Stimulated activated CD4-positive, alpha-beta T cell treated with anti-CD3 and anti-CD28 coated beads, Interleukin-2, amount 100 ng/mL, for 24 hours (primary cell): Measurements from ENCODE around the gene CHP2.
"Not testable (repeated sequence)": the region's sequence is repeated elsewhere in the genome, so short reads cannot be mapped to it uniquely, and the experiment has no call there.

Experiments
- DNase-seq, 2 donors: peaks; one replicate each; pipeline ENCODE4 v3.0.0-alpha.2; 2020

The CHP2 gene

DNA sequence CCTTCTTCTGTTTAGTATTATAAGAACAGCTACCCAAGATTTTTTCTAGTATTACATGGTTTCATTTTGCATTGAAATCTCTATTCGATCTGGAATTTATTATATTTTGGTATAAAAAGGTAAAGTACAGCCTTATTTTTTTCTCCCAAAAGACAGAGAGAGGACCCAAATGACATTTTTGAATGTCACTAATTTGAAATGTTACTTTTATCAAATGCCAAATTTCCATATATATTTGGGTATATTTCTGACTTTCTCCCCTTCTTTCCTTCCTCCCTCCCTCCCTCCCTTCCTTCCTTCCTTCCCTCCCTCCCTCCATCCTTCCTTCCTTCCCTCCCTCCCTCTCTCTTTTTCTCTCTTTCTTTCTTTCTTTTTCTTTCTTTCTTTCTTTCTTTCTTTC is 6.2 kb upstream of the CHP2 start:
- no peak for DNase-seq

DNA sequence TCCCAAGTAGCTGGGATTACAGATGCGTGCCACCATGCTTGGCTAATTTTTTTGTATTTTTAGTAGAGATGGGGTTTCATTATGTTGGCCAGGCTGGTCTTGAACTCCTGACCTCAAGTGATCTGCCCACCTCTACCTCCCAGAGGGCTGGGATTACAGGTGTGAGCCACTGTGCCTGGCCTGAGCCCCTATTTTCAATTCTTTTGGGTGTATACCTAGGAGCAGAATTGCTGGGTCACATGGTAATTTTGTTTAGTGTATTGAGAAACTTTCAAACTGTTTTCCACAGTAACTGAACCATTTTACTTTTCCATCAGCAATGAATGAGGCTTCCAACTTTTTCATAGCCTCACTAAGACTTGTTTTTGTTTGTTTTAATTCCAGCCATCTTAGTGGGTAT is 3.8 kb upstream of the CHP2 start:
- not testable (repeated sequence) for DNase-seq

DNA sequence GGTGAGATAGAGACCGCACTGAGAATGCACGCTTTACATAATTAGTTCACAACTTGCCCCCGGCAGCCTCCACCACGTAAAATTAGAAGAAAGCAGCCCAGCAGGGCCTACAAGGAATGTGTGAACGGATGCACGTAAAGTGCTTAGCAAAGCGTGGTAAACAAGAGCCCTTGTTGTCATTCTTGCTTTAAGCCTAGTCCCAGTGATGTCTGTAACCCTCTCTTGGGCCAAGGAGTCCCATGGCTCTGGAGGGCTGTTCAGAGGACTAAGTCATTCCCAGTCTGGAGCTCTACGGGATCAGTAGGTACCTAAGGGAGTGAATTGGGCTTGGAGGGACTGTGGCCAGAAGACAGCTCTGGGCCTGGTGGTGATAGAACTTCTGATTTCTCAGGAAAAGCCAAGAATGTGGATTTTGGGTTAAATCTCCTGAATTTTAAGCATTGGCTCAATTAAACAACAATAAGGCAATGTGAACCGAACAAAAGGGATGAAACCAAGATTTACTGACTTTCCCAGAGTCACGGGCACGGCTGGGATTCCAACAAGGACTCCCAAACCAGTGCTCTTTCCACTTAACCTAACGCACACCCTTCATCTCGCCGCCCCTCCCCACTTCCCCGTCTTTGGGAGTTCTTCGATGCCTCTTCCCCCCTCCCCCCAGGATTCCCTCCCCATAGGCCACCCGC is 775 bp upstream of the CHP2 start:
- DNase-seq, result no peak

DNA sequence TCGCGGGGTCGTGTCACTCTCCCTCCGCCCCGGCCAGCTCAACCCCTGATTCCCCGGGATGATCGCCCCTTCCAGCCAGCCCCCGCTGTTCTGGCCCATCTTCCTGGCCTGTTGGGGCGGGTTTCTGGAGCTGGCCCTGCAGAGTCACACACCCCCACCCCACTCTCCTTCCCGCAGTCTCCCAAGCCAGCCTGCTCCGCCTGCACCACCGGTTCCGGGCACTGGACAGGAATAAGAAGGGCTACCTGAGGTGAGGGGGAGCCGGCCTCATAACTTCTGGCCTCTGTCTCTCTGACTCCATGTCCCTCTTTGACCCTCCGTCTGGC is 621 bp downstream of the CHP2 start:
- DNase-seq, result no peak

DNA sequence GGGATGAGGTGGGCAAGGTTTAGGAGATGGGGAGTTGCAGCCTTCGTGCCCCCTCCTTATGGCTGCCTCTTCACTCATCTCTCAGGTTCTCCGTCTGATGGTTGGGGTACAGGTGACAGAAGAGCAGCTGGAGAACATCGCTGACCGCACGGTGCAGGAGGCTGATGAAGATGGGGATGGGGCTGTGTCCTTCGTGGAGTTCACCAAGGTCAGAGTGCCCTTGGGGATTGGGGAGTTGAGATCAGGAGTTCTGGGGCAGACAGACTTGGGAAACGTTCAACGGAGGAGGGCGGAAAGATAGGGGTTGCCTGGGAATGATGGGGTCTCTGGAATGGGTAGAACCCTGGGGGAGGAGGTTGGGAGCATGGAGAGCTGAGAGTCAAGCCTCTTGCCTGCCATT is 2.3 kb downstream of the CHP2 start:
- DNase-seq, result no peak

DNA sequence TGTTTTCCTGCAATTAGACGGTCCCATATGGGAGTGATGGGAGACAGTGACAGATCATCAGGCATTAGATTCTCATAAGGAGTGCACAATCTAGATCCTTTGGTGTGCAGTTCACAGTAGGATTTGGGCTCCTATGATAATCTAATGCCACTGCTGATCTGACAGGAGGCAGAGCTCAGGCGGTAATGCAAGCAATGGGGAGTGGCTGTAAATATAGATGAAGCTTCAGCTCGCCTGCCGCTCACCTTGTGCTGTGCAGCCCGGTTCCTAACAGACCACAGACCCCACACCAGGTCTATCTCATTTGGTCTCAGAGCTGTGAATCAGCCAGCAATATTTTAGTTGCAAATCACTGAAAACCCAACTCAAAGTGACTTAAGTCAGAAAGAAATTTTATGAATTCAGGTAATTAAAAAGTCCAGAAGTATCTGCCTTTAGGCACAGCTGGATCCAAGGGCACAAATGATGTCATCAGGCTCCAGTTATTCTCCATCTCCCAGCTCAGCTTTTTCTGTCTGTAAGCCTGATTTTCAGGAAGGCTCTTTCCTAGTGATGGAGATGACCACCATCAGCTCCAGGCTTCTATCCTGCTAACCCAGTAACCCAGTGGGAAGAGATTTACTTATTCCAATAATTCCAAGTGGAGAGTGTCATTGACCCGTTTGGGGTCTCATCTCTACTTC is 3.3 kb downstream of the CHP2 start:
- DNase-seq, result no peak

DNA sequence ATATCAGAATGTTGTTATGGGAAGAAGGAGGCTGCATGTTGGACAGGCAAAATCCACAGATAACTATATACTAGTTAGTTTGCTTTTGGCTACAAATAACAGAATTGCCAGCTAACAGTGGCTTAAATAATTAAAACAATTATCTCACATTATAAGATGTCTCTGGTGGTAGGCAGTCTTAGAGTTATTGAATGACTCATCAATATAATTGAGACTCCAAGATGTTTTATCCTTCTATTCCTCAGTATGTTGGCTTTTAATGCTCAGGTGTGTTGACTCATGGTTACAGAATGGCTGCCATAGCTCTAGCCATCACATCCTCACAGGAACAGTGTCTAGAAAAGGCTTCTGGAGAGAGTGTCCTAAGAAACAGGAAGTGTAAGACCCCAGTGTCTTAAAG is 11.1 kb downstream of the CHP2 start:
- DNase-seq, result no peak

DNA sequence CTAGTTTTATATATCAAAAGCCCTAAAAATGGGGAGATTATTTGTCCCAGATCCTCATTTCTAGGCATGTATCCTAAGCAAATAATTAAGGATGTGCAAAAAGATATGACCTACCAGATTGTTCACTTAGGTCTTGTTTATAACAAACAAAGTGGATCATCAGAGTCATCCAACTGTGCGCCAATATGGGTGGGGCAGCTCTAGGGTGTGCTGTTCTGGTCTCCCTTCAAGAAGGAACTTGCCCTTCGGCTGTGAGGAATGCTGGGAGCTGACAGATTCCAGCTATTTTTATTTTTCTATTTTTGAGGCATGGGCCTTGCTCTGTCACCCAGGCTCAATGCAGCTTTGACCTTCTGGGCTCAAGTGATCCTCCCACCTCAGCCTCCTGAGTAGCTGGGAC is 13.8 kb downstream of the CHP2 start:
- DNase-seq, result no peak

DNA sequence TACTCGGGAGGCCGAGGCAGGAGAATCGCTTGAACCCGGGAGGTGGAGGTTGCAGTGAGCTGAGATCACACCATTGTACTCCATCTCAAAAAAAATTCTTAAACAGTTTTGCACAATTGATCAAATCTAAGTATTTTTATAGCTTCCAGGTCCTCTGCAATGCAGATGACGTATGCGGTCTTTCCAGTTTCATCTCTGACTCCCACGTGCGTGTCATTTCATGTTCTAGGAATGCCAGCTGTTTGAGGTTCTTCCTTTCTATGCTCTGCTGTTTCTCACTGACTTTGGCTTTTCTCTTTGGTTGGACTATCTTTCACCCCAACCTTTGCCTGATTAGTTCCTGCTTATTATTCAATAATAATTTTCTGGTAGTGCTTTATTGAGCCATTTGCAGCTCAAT is 16.2 kb downstream of the CHP2 start:
- DNase-seq, result no peak

DNA sequence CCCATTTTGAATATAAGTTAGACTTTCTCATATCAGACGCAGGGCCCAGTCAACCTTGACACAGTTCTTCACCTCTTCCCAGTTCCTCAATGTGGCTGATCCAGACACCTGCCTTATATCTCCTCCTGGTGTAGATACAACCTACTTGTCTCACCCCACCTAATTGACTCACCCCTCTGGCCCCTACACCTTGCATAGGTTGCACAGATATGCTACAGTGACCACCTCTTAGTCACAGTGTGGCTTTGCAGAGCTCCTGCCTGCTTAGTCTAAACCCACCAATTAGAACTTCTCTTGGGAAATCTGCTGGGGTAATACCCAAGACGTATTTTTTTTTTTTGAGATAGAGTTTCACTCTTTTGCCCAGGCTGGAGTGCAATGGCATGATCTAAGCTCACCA is 16.8 kb downstream of the CHP2 start:
- DNase-seq, result no peak

DNA sequence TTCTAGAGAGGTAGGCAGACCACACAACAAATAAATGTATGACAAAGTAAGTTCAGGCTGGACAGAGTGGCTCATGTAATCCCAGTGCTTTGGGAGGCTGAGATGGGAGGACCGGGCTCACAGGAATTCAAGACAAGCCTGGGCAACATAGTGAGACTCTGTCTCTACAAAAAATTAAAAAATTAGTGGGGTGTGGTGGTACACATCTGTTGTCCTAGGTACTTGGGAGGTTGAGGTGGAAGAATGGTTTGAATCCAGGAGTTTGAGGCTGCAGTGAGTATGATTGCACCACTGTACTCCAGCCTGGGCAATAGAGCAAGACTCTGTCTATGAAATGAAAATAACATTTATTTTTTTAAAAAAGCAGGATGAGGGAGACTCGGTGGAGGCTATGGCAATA is 18.5 kb downstream of the CHP2 start:
- no peak for DNase-seq

DNA sequence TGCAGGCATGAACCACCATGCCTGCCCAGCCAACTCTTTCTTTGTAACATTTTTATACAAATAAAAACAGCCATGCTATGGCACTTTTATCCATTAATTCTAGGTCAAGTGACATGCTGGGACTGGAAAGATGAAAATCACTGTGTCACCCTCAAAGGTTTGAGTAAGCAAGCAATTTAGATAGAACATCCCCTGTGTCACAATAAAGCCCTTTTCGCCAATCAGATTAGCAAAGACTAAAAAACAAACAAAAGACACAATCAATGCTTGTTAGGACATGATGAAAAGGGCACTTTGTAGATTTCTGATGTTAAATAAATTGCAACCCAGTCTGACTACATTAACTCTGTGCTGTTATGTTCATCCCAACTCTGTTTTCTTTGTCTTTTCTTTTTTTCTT is 26.4 kb downstream of the CHP2 start:
- no peak for DNase-seq

DNA sequence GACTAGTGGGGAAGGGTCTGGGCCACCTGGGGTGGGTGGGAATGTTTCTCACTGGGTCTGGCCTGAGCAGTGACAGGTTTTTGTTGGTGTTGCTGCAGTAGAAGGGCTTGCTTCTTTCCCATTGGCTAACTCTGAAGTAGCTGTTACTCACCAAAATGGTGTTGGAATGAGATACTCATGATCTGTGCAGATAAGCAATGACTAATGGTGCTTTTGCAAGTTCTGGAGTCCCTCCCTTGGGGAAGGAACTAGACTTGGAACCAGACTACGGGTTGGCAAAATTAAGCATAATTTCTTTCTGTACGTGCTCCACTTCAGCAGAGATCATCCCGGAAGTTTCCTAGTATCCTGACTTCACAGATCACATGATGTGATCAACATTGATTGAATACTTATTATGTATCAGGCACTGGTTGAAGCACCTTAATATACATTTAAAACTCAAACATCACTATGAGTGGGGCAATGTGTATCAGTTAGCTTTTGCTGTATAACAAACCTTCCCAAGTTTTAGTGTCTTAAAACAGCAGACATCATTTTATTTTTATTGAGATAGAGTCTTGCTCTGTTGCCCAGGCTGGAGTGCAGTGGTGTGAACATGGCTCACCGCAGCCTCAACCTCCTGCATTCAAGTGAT is 30.1 kb downstream of the CHP2 start:
- no peak for DNase-seq

DNA sequence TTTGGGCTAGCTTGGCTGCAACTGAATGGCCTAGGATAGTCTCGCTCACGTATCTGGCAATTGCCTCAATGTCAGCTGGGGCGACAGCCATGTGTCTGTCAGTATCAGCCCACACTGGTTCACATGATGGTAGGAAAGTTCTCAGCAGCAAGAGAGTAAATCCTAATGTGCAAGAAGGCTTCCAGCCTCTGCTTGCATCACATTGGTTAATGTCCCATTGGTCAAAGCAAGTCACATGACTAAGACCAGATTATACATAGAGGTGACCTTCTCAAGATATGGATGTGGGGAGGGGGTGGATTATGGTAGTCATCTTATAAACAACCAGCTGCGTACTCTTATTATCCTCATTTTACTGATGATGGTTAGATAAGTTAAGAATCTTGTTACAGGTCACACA is 31.0 kb downstream of the CHP2 start:
- DNase-seq, result no peak

DNA sequence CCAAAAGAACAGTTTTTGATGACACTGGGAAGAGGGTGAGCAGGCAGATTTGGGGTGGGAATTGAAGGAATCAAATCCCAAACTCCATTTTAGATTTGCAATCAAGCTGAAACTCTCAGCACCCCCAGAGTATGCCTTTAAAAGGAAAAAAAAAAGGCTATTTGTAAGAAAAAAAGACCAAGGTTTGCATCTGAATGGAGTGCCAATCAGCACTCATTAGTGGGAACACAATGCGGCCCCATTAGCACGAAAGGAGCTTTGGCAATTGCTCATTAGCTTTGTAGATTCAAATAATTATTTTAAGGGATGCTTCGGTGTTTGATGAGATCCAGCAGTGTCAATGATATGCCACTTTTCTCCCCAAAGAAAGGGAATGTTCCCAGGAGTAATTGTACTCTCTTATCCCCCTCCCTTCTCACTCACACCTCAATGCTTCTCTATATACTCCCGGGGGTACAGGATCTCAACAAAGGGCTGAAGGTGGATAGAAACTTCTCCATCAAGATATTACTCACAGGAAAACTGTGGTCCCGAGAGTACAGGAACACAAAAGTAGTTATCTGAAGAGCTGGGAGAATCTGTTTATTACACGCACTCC is 32.2 kb downstream of the CHP2 start:
- no peak for DNase-seq

DNA sequence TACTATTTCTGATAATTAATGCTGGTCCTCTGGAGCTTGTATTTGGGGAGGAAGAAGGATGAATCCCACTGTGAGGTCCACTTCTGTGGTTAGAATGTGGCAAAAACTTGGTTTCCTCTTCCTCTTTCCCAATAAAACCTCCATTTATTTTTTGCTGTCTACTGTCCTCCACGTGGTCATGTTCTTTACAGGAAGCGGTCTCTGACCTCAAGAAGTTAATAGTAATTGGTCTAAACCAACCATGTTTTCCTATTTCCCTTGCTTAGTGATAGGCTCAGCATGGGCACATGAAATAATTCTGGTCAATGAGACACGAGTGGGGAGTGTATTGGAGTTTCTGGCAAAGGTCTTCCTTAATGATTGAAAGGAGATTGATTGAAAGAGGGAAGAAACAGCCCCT is 33.9 kb downstream of the CHP2 start:
- no peak for DNase-seq

DNA sequence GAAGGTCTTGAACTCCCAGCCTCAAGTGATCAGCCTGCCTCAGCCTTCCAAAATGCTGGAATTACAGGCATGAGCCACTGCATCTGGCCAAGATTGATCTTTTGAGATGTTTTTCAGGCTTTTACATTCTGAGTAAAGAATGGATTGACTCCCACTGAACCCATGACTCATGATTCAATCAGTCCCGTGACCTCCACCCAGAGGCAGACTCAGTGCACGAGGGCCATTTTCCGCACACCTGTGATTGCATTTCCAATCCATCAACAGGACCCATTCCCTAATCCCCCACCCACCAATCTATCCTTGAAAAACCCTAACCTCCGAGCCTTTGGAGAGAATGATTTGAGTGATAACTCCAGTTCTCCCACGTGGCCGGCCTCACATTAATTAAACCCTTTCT is 40.6 kb downstream of the CHP2 start:
- no peak for DNase-seq

DNA sequence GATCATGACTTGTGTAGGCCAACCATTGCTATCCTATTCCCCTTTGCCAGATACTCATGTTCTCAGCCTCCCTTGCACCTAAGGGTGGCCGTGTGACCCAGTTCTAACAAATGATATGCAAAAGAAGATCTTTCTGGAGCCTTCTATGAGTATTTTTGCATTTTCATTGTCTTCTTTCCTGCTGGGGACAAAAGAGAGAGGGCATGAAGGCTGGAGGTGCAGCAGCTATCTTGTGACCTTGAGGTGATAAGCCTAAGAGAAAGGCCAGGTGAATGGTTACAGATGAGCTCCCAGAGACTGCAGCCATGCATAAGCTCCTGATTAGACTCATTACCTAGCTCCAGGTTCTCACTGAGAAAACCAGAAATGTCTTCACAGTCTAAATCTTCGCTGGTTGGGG is 42.1 kb downstream of the CHP2 start:
- DNase-seq, result no peak

DNA sequence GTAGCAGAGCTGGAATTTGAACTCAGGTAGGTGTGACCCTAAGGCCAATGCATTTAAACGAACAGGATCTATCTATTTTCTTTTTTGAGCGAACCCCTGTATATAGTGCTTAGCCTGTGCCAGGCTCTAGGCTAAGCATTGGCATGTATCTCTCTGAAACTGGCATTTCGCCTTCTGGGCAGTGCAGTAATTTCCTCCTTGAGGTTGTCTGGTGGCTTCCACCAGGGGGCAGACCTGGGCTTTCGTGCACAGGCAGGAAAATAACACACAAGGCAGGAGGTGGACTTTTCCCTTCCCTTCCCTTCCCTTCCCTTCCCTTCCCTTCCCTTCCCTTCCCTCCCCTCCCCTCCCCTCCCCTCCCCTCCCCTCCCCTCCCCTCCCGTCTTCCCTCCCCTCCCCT is 46.6 kb downstream of the CHP2 start:
- DNase-seq, result peak; percentile 87

DNA sequence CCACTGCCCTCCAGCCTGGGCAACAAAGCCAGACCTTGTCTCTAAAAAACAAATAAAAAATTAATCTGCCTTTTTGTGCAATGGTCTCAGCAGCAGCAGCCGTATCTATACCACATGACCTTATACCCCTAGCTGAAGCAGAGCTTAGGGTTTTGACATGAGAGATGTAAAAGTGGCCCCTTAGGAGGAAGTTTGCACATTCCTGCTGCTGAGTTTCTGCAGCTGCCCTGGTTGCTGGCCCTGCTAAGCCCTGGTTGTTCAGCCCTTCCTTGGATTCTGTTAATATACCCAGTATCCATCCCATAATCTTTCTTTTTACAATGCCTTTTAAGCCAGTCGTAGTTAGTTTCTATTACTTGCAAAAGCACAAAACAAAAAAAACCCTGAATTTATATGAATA is 48.0 kb downstream of the CHP2 start:
- DNase-seq, result no peak

DNA sequence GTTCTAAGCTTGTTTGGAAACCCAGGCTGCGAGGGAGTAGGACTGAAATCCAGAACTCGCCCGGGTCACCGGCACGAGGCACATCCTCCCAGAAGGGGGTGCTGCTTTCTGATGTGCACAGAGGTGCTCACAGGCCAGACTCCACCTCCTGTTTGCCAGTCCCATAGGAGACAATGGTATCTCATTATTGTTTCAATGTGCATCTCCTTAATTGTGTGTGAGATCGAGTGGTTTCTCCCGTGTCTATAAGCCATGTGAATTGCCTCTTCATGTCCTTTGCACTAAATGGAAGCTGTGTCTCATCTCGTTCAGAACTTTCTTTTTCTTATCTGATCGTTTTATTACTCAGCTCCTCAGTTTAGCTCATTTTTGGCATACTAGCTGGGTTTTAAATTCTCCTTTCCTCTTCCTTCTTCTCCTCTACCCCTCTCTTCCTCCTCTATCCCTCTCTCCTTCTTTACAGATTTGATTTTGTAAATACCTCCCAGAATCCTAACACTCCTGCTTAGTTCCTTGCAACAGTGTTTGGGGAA is 48.8 kb downstream of the CHP2 start:
- peak; percentile 74 to 76 for DNase-seq

DNA sequence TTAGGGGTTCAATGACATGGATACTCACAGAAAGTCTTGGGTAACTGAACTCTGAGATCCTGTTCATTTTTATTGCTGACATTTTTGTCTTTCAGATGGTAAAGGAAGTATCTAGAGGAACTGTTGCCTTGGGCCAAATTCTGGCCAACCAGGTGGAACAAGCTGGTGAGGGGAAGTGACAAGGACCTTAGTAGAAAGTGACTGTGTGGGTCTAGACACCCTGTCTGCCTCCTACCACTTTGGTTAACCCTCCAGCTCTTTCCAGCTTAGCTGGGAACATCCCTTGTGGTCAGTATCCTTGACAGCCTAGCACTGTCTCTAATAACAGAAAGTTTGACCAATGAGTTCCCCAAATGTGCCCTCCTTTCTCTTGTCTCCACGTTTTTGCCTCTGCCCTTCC is 52.2 kb downstream of the CHP2 start:
- DNase-seq, result no peak
